WTC11 (cell line): Measurements from ENCODE around the gene OPTC. TPM values are rescaled to one million over a fixed set of nuclear protein-coding genes. Genes with fewer than 3 reads are reported as not detected.

Experiments used
- AR ChIP-seq: fragments of 250-450 bp; sonication (Bioruptor Pico); IDR thresholded peaks from 2 replicates; pipeline ENCODE4 v1.9.0; 2021; ENCODE audit warnings: mild to moderate bottlenecking
- CBFB ChIP-seq: sonication (generic); formaldehyde crosslinking; IDR thresholded peaks from 2 replicates; pipeline ENCODE4 v1.8.1; 2022; ENCODE audit warnings: mild to moderate bottlenecking, low read depth, missing genetic modification reagents
- CDX4 ChIP-seq: fragments of 250-450 bp; sonication (Bioruptor Pico); IDR thresholded peaks from 2 replicates; pipeline ENCODE4 v1.9.0; 2021; ENCODE audit warnings: moderate library complexity, mild to moderate bottlenecking, inconsistent platforms, borderline replicate concordance
- GRHL2 ChIP-seq: fragments of 250-450 bp; sonication (Bioruptor Pico); IDR thresholded peaks from 2 replicates; pipeline ENCODE4 v1.8.0; 2022; ENCODE audit warnings: mild to moderate bottlenecking, moderate library complexity; ENCODE audit not compliant: insufficient replicate concordance, severe bottlenecking
- GTF2I ChIP-seq: fragments of 250-450 bp; sonication (Bioruptor Pico); conservative IDR thresholded peaks from 2 replicates; pipeline ENCODE4 v1.4.0; 2021; ENCODE audit warnings: mild to moderate bottlenecking
- HMGXB4 ChIP-seq: sonication (generic); formaldehyde crosslinking; IDR thresholded peaks from 2 replicates; pipeline ENCODE4 v1.8.1; 2023; ENCODE audit warnings: mild to moderate bottlenecking, moderate library complexity, missing genetic modification reagents
- IRF1 ChIP-seq: sonication (generic); formaldehyde crosslinking; IDR thresholded peaks from 2 replicates; pipeline ENCODE4 v1.8.0; 2023; ENCODE audit warnings: missing genetic modification reagents
- MLX ChIP-seq: sonication (generic); formaldehyde crosslinking; IDR thresholded peaks from 2 replicates; pipeline ENCODE4 v1.8.1; 2023; ENCODE audit warnings: mild to moderate bottlenecking, missing genetic modification reagents, moderate library complexity
- MXD4 ChIP-seq: fragments of 250-450 bp; sonication (Bioruptor Pico); IDR thresholded peaks from 2 replicates; pipeline ENCODE4 v1.8.0; 2021; ENCODE audit warnings: mild to moderate bottlenecking, moderate library complexity, borderline replicate concordance
- NFATC4 ChIP-seq: fragments of 250-450 bp; sonication (Bioruptor Pico); IDR thresholded peaks from 2 replicates; pipeline ENCODE4 v1.9.0; 2021; ENCODE audit warnings: mild to moderate bottlenecking
- STAT6 ChIP-seq: sonication (generic); formaldehyde crosslinking; conservative IDR thresholded peaks from 2 replicates; pipeline ENCODE4 v1.8.1; 2023; ENCODE audit warnings: mild to moderate bottlenecking, low read depth, missing genetic modification reagents, moderate library complexity
- TCF7 ChIP-seq: sonication (generic); formaldehyde crosslinking; IDR thresholded peaks from 2 replicates; pipeline ENCODE4 v1.8.0; 2022; ENCODE audit warnings: mild to moderate bottlenecking, low read depth, missing genetic modification reagents, moderate library complexity
- USF1 ChIP-seq: sonication (generic); formaldehyde crosslinking; IDR thresholded peaks from 2 replicates; pipeline ENCODE4 v1.8.0; 2022; ENCODE audit warnings: mild to moderate bottlenecking, missing genetic modification reagents
- ZNF396 ChIP-seq: fragments of 250-450 bp; sonication (Bioruptor Pico); IDR thresholded peaks from 2 replicates; pipeline ENCODE4 v1.8.0; 2021; ENCODE audit warnings: mild to moderate bottlenecking, moderate library complexity, borderline replicate concordance
- ZNF416 ChIP-seq: fragments of 250-450 bp; sonication (Bioruptor Pico); IDR thresholded peaks from 2 replicates; pipeline ENCODE4 v1.9.0; 2021; ENCODE audit warnings: mild to moderate bottlenecking, inconsistent platforms
- ZNF425 ChIP-seq: fragments of 250-450 bp; sonication (Bioruptor Pico); conservative IDR thresholded peaks from 2 replicates; pipeline ENCODE4 v1.9.0; 2021; ENCODE audit warnings: mild to moderate bottlenecking
- total RNA-seq: library from RNA; stranded (reverse); gene quantifications from 3 replicates; pipeline ENCODE4 v1.2.3, GENCODE V29; 2021

Gene OPTC
- total RNA-seq, 1 experiment from 2014 or later: 0.55 TPM

GRCh38 chr1:203553496-203553895 lies 59.5 kb downstream of the OPTC start (continued):
- TF ChIP-seq AR (CRISPR knock-in tag): no peak
- no peak for TF ChIP-seq STAT6
- TF ChIP-seq USF1: no peak
- TF ChIP-seq MXD4: no peak
- TF ChIP-seq NFATC4: no peak
- no peak for TF ChIP-seq CBFB (CRISPR knock-in tag)
- TF ChIP-seq IRF1 (CRISPR knock-in tag): no peak
- no peak for TF ChIP-seq ZNF425
- no peak for TF ChIP-seq ZNF416
- TF ChIP-seq CDX4 (CRISPR knock-in tag): no peak
- no peak for TF ChIP-seq GTF2I
- TF ChIP-seq GRHL2: no peak
- no peak for TF ChIP-seq HMGXB4 (CRISPR knock-in tag)
- TF ChIP-seq TCF7 (CRISPR knock-in tag): no peak
- TF ChIP-seq MLX (CRISPR knock-in tag): no peak
- TF ChIP-seq ZNF396 (CRISPR knock-in tag): no peak
